PFSK-1 (cell line): ENCODE results near the gene DHRSX.

Experiments used
- POLR2AphosphoS5 ChIP-seq: IDR thresholded peaks from 2 replicates; pipeline ENCODE4 v1.6.1; 2012; ENCODE audit warnings: low read depth, mild to moderate bottlenecking, control low read depth, low read length, moderate library complexity
- SIN3A ChIP-seq: IDR thresholded peaks from 2 replicates; pipeline ENCODE4 v1.6.1; 2012; ENCODE audit warnings: mild to moderate bottlenecking, low read length, moderate library complexity, borderline replicate concordance; ENCODE audit not compliant: insufficient read depth
- TAF1 ChIP-seq: IDR thresholded peaks from 2 replicates; pipeline ENCODE4 v1.6.1; 2012; ENCODE audit warnings: low read length, control low read depth, borderline replicate concordance; ENCODE audit not compliant: insufficient read depth
- TF ChIP-seq, protein P1 (sequence below), 2 experiments: IDR thresholded peaks; 2 replicates each; pipeline versions ENCODE4 v1.6.1 to v1.8.0; 2011 to 2012; ENCODE audit warnings: low read depth in 2 of 2, low read length in 2 of 2, control low read depth in 1 of 2, inconsistent platforms in 1 of 2, mild to moderate bottlenecking in 1 of 2, moderate library complexity in 1 of 2; ENCODE audit not compliant: insufficient read depth in 1 of 2

DNA sequence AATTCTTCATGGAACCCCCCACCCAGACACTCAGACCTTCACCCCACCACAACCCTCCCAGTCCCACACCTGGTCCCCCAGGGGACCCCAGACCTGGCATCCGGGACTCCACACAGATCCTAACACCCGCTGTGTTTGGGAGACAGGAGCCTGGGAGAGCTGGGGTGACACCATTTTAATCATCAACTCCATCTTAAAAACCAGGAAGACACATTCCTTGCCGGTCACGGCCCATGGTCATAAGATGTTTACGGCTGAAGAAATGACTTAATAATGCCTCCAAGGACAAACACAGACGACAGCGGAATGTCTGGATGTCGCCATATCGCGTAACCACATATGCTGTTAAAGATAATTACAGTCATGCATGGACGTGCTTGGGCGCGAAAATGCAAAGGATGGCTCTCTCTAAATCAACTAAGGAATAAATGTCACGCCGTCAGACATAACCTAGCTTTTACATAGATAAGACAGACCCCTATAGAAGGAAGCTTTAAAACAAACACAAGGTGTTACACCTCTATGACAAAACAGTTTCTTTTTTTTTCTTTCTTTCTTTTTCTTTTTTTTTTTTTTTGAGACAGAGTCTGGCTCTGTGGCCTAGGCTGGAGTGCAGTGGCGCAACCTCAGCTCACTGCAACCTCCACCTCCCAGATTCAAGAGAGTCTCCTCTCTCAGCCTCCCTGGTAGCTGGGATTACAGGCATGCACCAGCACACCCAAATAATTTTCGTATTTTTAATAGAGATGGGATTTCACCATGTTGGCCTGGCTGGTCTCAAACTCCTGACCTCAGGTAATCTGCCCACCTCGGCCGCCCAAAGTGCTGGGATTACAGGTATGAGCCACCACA lies 2.1 kb upstream of the DHRSX start:
- TF ChIP-seq POLR2AphosphoS5 (no peak), SIN3A (no peak), TAF1 (no peak)
- TF ChIP-seq, protein P1, sequence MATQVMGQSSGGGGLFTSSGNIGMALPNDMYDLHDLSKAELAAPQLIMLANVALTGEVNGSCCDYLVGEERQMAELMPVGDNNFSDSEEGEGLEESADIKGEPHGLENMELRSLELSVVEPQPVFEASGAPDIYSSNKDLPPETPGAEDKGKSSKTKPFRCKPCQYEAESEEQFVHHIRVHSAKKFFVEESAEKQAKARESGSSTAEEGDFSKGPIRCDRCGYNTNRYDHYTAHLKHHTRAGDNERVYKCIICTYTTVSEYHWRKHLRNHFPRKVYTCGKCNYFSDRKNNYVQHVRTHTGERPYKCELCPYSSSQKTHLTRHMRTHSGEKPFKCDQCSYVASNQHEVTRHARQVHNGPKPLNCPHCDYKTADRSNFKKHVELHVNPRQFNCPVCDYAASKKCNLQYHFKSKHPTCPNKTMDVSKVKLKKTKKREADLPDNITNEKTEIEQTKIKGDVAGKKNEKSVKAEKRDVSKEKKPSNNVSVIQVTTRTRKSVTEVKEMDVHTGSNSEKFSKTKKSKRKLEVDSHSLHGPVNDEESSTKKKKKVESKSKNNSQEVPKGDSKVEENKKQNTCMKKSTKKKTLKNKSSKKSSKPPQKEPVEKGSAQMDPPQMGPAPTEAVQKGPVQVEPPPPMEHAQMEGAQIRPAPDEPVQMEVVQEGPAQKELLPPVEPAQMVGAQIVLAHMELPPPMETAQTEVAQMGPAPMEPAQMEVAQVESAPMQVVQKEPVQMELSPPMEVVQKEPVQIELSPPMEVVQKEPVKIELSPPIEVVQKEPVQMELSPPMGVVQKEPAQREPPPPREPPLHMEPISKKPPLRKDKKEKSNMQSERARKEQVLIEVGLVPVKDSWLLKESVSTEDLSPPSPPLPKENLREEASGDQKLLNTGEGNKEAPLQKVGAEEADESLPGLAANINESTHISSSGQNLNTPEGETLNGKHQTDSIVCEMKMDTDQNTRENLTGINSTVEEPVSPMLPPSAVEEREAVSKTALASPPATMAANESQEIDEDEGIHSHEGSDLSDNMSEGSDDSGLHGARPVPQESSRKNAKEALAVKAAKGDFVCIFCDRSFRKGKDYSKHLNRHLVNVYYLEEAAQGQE (IDR thresholded peaks at IDR 0.05; ENCODE audit: insufficient read depth in 1 of 2, low read depth in 2 of 2, low read length in 2 of 2) = no peak
